ENCODE results near the gene NAPSA. TPM values are rescaled to one million over a fixed set of nuclear protein-coding genes. Genes with fewer than 3 reads are reported as not detected.
"Not testable (repeated sequence)": the region's sequence is repeated elsewhere in the genome, so short reads cannot be mapped to it uniquely, and the experiment has no call there.

Gene NAPSA
- total RNA-seq, 2 donors from 2014 or later: 1.9 to 6.1 TPM

DNA sequence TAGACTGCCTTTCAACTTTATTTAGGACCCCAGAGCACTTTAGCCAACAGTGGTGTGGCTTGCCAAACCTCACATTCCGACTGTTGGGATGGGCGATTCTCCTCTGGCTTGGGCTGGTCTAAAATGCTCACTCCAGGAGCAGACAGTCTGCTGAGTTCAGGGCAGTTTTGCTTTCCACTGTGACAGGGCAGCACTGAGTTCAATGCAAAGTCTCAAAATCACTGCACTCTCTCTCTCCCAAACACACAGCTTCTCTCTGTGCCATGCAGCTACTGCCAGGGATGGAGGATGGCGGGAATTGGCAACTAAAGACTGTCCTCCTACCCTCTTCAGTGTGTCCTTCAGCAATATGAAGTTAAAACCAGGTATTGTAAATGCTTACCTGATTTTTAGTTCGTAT lies 13.2 kb downstream of the NAPSA start:
- TF ChIP-seq, protein P1, sequence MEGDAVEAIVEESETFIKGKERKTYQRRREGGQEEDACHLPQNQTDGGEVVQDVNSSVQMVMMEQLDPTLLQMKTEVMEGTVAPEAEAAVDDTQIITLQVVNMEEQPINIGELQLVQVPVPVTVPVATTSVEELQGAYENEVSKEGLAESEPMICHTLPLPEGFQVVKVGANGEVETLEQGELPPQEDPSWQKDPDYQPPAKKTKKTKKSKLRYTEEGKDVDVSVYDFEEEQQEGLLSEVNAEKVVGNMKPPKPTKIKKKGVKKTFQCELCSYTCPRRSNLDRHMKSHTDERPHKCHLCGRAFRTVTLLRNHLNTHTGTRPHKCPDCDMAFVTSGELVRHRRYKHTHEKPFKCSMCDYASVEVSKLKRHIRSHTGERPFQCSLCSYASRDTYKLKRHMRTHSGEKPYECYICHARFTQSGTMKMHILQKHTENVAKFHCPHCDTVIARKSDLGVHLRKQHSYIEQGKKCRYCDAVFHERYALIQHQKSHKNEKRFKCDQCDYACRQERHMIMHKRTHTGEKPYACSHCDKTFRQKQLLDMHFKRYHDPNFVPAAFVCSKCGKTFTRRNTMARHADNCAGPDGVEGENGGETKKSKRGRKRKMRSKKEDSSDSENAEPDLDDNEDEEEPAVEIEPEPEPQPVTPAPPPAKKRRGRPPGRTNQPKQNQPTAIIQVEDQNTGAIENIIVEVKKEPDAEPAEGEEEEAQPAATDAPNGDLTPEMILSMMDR (IDR thresholded peaks at IDR 0.05): no peak
- Histone ChIP-seq H3K4me1 (no peaks in the 10 kb centered on the region), H3K4me3 (no peak overlapping the region), H3K27me3 (no peaks in the 10 kb centered on the region), H3K9me3 (no peaks in the 10 kb centered on the region), H3K9ac (ENCODE audit: low read depth in 2 of 2, low read length in 2 of 2) (no peak overlapping the region), H3K27ac (no peak overlapping the region), H3K36me3 (no peaks in the 10 kb centered on the region)
- no peak for DNase-seq
- intact Hi-C loops (cut with DNase I): no loop called here

DNA sequence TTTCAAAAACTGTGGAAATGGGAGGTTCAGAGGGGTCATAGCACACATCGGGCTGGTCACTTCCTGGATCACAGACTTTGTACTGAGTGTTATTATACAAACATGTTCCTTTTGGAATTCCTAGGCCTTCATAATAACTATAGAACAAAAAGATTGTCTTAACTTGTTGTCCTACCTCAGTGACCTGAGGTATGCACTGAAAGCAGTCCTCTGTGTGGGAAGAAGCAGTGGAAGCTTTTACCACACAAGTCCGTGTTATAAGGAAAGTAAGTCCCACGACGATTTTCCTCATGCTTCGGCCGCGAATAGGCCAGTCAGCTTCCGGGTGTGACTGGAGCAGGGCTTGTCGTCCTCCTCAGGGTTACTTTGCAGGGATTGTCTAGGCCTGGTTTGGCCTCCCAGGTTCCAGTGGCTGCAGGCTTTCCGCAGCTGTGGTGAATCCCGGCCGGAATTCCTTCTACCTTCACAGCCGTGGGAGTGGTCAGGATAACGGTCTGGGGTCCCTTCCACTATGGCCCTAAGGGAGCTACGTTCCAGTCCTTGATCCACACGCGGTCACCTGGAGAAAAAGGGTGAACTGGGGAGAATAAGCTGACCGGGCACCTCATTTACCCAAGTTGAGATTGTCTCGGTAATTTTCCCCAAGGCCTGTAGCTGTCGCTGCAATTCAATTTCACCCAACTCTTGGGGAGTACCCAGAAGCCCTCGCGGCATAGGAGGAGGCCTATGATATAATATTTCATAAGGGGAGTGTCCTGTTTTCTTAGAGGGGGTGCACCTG lies 16.0 kb downstream of the NAPSA start:
- H3K4me3 ChIP-seq: no peak overlapping the region
- no peaks in the 10 kb centered on the region for H3K4me1 ChIP-seq
- H3K9me3 ChIP-seq: no peaks in the 10 kb centered on the region
- H3K9ac ChIP-seq (ENCODE audit: low read depth in 2 of 2, low read length in 2 of 2): no peak overlapping the region
- H3K36me3 ChIP-seq: no peaks in the 10 kb centered on the region
- intact Hi-C loops (cut with DNase I): no loop called here
- H3K27ac ChIP-seq: no peak overlapping the region
- H3K27me3 ChIP-seq: no peaks in the 10 kb centered on the region
- DNase-seq: no peak
- TF ChIP-seq, protein P1 (IDR thresholded peaks at IDR 0.05): no peak

DNA sequence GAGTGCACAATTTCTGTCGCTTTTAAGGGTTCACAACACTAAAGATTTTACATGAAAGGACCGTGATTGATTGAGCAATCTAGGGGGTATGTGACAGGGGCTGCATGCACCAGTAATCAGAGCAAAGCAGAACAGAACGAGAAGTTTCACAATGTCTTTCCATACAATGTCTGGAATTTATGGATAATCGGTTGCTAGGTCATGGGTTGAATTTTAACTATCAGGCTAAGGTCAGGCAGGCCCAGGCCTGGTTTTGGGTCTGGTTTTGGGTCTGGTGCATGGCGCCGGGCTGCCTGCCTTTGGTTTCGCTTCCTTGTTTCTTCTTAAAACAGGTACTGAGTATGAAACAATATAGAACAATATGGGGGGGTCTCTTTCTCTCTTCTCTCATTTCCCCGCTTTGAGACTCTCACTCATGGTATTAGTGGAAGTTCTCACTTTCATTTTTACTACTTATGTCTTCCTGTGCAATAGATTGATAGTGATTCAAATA lies 18.3 kb downstream of the NAPSA start:
- DNase-seq; H3K4me1 ChIP-seq; H3K4me3 ChIP-seq; intact Hi-C loops (cut with DNase I); H3K27me3 ChIP-seq; H3K27ac ChIP-seq; H3K9me3 ChIP-seq; H3K36me3 ChIP-seq; H3K9ac ChIP-seq (ENCODE audit: low read depth in 2 of 2, low read length in 2 of 2): not testable (repeated sequence)

DNA sequence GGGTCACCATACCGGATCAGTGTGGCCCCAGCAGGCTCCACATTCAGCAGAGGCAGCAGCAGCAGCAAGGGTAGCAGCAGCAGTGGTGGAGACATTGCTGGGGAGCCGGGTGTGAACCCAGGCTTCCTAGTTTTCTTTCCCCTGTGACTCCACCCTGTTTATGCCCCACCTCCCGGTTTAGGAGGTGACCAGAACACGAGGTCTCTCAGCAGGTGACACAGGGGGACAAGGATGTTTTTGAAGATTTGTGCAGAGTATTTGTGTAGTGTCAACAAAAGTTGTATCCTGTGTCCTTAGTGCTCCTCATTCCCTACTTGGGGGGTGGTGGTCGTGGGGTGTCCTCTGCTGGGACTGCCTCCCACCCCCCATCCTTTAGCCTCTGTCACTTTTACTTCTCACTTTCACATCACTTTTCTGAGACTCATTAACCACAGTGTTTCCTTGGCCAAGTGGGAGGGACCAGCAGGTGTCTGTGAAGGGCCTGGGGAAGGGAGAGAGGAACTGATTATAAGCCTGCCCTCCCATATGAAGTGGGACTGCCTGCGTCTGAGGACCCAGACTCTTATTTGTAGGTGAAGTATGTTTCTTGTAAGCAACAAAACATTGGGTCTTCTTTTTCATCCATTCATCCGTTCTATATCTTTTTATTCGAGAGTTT lies 20.6 kb downstream of the NAPSA start:
- H3K9me3 ChIP-seq: no peaks in the 10 kb centered on the region
- no peak overlapping the region for H3K4me3 ChIP-seq
- H3K4me1 ChIP-seq: no peaks in the 10 kb centered on the region
- H3K36me3 ChIP-seq: no peaks in the 10 kb centered on the region
- DNase-seq: no peak
- H3K9ac ChIP-seq (ENCODE audit: low read depth in 2 of 2, low read length in 2 of 2): no peak overlapping the region
- H3K27ac ChIP-seq: no peak overlapping the region
- intact Hi-C loops (cut with DNase I): no loop called here
- H3K27me3 ChIP-seq: no peaks in the 10 kb centered on the region
- TF ChIP-seq, protein P1 (IDR thresholded peaks at IDR 0.05): no peak

DNA sequence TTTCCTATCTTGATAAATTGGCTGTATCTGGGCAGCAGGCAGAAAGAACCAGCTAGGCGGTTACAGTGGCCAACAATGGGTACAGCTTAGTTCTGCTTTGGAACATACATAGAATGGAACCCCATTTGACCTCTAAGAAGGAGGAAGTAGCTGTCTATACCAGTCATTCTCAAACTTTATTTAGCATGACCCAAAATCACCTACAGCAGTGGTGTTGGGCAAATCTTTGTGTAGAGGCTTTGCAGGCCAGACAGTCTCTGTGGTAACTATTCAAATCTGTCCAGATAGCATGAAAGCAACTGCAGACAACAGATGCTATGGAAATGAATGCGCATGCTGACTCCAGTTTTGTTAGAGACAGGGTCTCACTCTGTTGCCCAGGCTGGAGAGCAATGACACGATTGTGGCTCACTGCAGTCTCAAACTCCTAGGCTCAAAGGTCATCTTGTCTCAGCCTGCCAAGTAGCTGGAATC lies 24.3 kb downstream of the NAPSA start:
- DNase-seq: no peak
- intact Hi-C loops (cut with DNase I): no loop called here
- Histone ChIP-seq H3K9me3 (no peaks in the 10 kb centered on the region), H3K9ac (ENCODE audit: low read depth in 2 of 2, low read length in 2 of 2) (no peak overlapping the region), H3K4me3 (no peak overlapping the region), H3K4me1 (no peaks in the 10 kb centered on the region), H3K36me3 (no peaks in the 10 kb centered on the region), H3K27ac (no peak overlapping the region), H3K27me3 (no peaks in the 10 kb centered on the region)
- TF ChIP-seq, protein P1 (IDR thresholded peaks at IDR 0.05): no peak

DNA sequence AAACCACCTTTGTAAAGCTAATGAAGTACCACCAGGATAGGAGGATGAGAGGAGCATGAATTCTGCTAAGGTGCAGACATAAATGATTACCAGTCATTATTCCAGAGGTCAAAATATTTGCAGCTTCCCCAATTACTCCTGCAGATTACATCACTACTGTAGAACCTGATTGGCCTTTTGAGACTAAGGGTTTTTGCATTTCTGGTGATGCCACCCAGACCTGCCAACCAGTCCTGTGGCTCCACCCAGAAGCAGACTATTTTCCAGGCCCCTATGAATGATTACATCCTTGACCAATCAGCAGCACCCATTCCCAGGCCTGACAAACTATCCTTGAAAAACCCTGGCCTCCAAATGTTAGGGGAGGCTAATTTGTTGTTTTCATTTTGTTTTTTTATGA lies 25.1 kb downstream of the NAPSA start:
- Histone ChIP-seq H3K27me3 (no peaks in the 10 kb centered on the region), H3K36me3 (no peaks in the 10 kb centered on the region), H3K27ac (no peak overlapping the region), H3K9ac (ENCODE audit: low read depth in 2 of 2, low read length in 2 of 2) (no peak overlapping the region), H3K4me1 (no peaks in the 10 kb centered on the region), H3K9me3 (no peaks in the 10 kb centered on the region), H3K4me3 (no peak overlapping the region)
- DNase-seq: no peak
- intact Hi-C loops (cut with DNase I): no loop called here
- TF ChIP-seq, protein P1 (IDR thresholded peaks at IDR 0.05): no peak

DNA sequence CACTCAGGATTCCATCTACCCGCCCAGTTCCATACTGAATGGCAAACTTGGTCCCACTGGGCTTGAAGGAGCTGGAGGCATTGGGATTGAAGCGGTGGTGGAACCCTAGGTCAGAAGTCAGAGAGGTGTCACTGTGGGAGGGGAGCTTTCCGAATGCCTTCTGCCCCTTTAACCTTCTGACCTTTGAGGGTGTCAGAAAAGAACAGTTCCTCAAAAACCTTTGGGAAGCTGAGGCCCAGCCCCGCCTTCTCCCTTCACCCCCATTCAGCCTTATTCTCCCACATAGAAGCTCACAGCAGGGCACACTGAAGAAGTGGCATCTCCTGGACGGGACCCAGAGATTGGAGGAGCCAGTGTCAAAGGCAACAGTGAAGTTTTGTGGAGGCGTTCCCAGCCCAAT lies 28.4 kb downstream of the NAPSA start:
- H3K9me3 ChIP-seq; intact Hi-C loops (cut with DNase I); H3K27me3 ChIP-seq; H3K27ac ChIP-seq; H3K4me3 ChIP-seq; H3K36me3 ChIP-seq; DNase-seq; H3K9ac ChIP-seq (ENCODE audit: low read depth in 2 of 2, low read length in 2 of 2): not testable (repeated sequence)
- H3K4me1 ChIP-seq: peaks cover 10% of the 10 kb centered on the region
